ENCODE data around the gene FBXL19.

FBXL19 gene

GRCh38 chr16:30996324-30996984, 73.1 kb downstream of the FBXL19 start:
- H3K4me1 ChIP-seq (ENCODE audit: control insufficient read depth, insufficient read depth, low read length), result peaks cover 5% of the 10 kb centered on the region
- ChIA-PET POLR2A (interaction anchor here (0.5 to 1.2 kb wide), 7 partner anchors 10 to 170 kb away, joined by 3 to 5 read pairs (median 3); no protein-coding TSS in a partner anchor), CTCF (interaction anchor here (3.0 kb wide), 1 partner anchor 11 kb away, joined by 23 read pairs; the partner anchor contains the start of gene HSD3B7)
- H3K36me3 ChIP-seq (ENCODE audit: control insufficient read depth in 2 of 2, insufficient read depth in 1 of 2, low read length in 2 of 2), result no peaks in the 10 kb centered on the region
- H3K27ac ChIP-seq (ENCODE audit: extremely low read depth, low read depth, low read length), result no peak overlapping the region
- H3K9me3 ChIP-seq (ENCODE audit: control insufficient read depth, insufficient read depth, low read depth, low read length), result no peaks in the 10 kb centered on the region
- TF ChIP-seq BCL11B (tag by site-specific recombination; IDR thresholded peaks at IDR 0.05; ENCODE audit: low read depth) (no peak), CTCF (tag by site-specific recombination; IDR thresholded peaks at IDR 0.05) (no peak), ZNF391 (tag by site-specific recombination; IDR thresholded peaks at IDR 0.05; ENCODE audit: borderline replicate concordance, low read depth) (no peak), ZBTB7A (tag by site-specific recombination; IDR thresholded peaks at IDR 0.05; ENCODE audit: low read depth) (0 out of 2 replicates have a peak, but pooled peaks have one; percentile 13), ZNF692 (tag by site-specific recombination; IDR thresholded peaks at IDR 0.05) (peak; percentile 99), ZFP69B (tag by site-specific recombination; IDR thresholded peaks at IDR 0.05) (peak; percentile 98), AEBP2 (tag by site-specific recombination; IDR thresholded peaks at IDR 0.05; ENCODE audit: borderline replicate concordance) (no peak), ZNF362 (tag by site-specific recombination; IDR thresholded peaks at IDR 0.05) (peak; percentile 8; the same call in 1 of the 2 replicates), ZNF624 (tag by site-specific recombination; IDR thresholded peaks at IDR 0.05) (no peak), ZNF549 (tag by site-specific recombination; IDR thresholded peaks at IDR 0.05) (no peak), IKZF3 (tag by site-specific recombination; IDR thresholded peaks at IDR 0.05) (0 out of 2 replicates have a peak, but pooled peaks have one; percentile 30), ZNF596 (tag by site-specific recombination; IDR thresholded peaks at IDR 0.05) (no peak)
- peak overlapping the region; percentile 41 for H3K4me3 ChIP-seq (ENCODE audit: low read depth, low read length)

GRCh38 chr16:30996985-30997724, 73.8 kb downstream of the FBXL19 start:
- H3K27ac ChIP-seq (ENCODE audit: extremely low read depth, low read depth, low read length), result peak overlapping the region; percentile 17; the same call in 1 of the 2 replicates
- TF ChIP-seq ZNF785 (tag by site-specific recombination; IDR thresholded peaks at IDR 0.05), result no peak
- TF ChIP-seq ZNF654 (tag by site-specific recombination; IDR thresholded peaks at IDR 0.05; ENCODE audit: low read depth), result no peak
- TF ChIP-seq ELK4 (IDR thresholded peaks at IDR 0.05; ENCODE audit: borderline replicate concordance, low read depth, low read length), result no peak
- TF ChIP-seq ZNF830 (tag by site-specific recombination; IDR thresholded peaks at IDR 0.05; ENCODE audit: low read depth), result no peak
- TF ChIP-seq ZNF19 (tag by site-specific recombination; IDR thresholded peaks at IDR 0.05; ENCODE audit: low read depth), result no peak
- TF ChIP-seq ZBTB49 (tag by site-specific recombination; IDR thresholded peaks at IDR 0.05; ENCODE audit: low read depth), result no peak
- peak; percentile 70 for TF ChIP-seq KLF17 (tag by site-specific recombination; IDR thresholded peaks at IDR 0.05)
- TF ChIP-seq RBAK (tag by site-specific recombination; IDR thresholded peaks at IDR 0.05), result no peak
- no peak for TF ChIP-seq ZNF621 (tag by site-specific recombination; IDR thresholded peaks at IDR 0.05)

More at GRCh38 chr16:30996985-30997724, 73.8 kb downstream of the FBXL19 start:
- CTCF ChIA-PET, result interaction anchor here (0.6 kb wide), 1 partner anchor 747 kb away, joined by 3 read pairs; no protein-coding TSS in a partner anchor
- Histone ChIP-seq H3K4me3 (ENCODE audit: low read depth, low read length) (peak overlapping the region; percentile 47), H3K4me1 (ENCODE audit: control insufficient read depth, insufficient read depth, low read length) (peaks cover 5% of the 10 kb centered on the region), H3K9me3 (ENCODE audit: control insufficient read depth, insufficient read depth, low read depth, low read length) (no peaks in the 10 kb centered on the region), H3K36me3 (ENCODE audit: control insufficient read depth in 2 of 2, insufficient read depth in 1 of 2, low read length in 2 of 2) (no peaks in the 10 kb centered on the region)
- POLR2A ChIA-PET, result interaction anchor here (0.5 to 1.2 kb wide), 8 partner anchors 11 to 169 kb away, joined by 3 to 5 read pairs (median 3); no protein-coding TSS in a partner anchor
